ENCODE data around the gene ATAD2B.

DNA sequence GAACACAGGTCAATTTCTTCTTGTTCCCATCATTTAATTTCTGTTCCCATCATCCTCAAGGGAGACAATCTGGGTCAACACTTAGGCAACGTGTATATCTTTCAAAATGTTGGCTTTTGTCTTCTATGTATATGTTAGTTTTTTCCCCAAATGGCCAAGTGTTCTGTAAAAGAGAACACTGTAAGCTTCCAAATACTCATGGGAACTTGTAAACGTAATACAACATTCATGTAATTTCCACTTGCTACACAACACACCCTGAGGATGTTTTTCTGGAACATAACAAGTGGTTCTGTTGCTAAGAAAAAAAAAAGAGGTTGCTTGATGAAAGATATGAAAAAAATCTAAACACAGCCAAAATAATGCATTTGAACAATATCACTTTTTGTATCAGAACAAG lies 149.1 kb downstream of the ATAD2B start:
- TF ChIP-seq CTCF (conservative IDR thresholded peaks at IDR 0.05; ENCODE audit: low read depth, low read length), result no peak
- no peak for TF ChIP-seq RAD21 (IDR thresholded peaks at IDR 0.05; ENCODE audit: low read length)
- no peak for TF ChIP-seq POLR2A (IDR thresholded peaks at IDR 0.05; ENCODE audit: low read depth, low read length)
- TF ChIP-seq ELK1 (IDR thresholded peaks at IDR 0.05; ENCODE audit: borderline replicate concordance, low read depth, low read length), result no peak
- TF ChIP-seq, protein P1, sequence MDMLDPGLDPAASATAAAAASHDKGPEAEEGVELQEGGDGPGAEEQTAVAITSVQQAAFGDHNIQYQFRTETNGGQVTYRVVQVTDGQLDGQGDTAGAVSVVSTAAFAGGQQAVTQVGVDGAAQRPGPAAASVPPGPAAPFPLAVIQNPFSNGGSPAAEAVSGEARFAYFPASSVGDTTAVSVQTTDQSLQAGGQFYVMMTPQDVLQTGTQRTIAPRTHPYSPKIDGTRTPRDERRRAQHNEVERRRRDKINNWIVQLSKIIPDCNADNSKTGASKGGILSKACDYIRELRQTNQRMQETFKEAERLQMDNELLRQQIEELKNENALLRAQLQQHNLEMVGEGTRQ (IDR thresholded peaks at IDR 0.05; ENCODE audit: low read depth, low read length), result no peak
- TF ChIP-seq CEBPB (IDR thresholded peaks at IDR 0.05; ENCODE audit: low read depth, low read length), result no peak
- TF ChIP-seq SMC3 (IDR thresholded peaks at IDR 0.05; ENCODE audit: low read depth, low read length), result no peak
- no peak for TF ChIP-seq CHD1 (IDR thresholded peaks at IDR 0.05; ENCODE audit: low read depth, low read length)
- TF ChIP-seq FOS (IDR thresholded peaks at IDR 0.05; ENCODE audit: low read depth, low read length), result no peak
- TF ChIP-seq MAFK (IDR thresholded peaks at IDR 0.05; ENCODE audit: low read depth, low read length), result no peak
- TF ChIP-seq MAZ (IDR thresholded peaks at IDR 0.05; ENCODE audit: borderline replicate concordance, low read depth, low read length), result no peak
- TF ChIP-seq BHLHE40 (IDR thresholded peaks at IDR 0.05; ENCODE audit: low read depth, low read length), result no peak
